ENCODE results near the gene GORASP2.

GORASP2 gene

GRCh38 chr2:170968205-170969003 lies 39.4 kb downstream of the GORASP2 start:
- DNase-seq, result no peak

- no peak for DNase-seq
These were observed 40.0 kb downstream of the GORASP2 start for GRCh38 chr2:170969030-170969429.

DNA sequence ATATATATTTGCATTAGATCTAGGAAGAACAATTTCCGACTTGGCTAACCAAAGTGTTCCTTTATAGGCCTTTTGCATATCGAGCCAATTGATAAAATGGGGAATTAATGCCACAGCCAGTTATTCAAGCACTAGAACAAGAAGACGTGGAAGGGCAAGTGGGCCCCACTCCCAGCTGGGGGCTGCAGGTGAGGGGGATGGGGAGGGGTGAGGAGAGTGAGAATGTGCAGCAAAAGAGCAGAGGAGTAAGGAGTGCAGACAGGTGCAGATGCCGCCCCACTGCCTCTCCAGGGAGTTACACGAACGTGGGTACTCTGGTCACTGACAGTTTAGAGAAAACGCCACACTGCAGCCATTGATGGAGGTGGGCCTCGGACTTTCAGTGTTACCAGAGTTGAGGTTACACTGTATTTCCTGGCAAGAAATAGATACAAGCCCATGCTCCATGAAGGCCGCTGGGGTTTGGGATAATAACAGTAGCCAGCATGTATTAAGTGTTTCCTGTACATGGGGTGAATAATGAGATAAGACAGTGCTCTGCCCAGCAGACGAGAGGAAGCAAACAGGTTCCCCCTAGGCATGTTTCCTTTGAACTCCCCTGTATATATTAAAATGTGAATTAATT lies 40.9 kb downstream of the GORASP2 start:
- DNase-seq, result no peak

GRCh38 chr2:170971071-170971470 lies 42.0 kb downstream of the GORASP2 start:
- DNase-seq, result no peak

- no peak for DNase-seq
These were observed 43.5 kb downstream of the GORASP2 start for GRCh38 chr2:170972296-170973224.

- no peak for DNase-seq
These were observed 44.1 kb downstream of the GORASP2 start for GRCh38 chr2:170973225-170973491.

DNA sequence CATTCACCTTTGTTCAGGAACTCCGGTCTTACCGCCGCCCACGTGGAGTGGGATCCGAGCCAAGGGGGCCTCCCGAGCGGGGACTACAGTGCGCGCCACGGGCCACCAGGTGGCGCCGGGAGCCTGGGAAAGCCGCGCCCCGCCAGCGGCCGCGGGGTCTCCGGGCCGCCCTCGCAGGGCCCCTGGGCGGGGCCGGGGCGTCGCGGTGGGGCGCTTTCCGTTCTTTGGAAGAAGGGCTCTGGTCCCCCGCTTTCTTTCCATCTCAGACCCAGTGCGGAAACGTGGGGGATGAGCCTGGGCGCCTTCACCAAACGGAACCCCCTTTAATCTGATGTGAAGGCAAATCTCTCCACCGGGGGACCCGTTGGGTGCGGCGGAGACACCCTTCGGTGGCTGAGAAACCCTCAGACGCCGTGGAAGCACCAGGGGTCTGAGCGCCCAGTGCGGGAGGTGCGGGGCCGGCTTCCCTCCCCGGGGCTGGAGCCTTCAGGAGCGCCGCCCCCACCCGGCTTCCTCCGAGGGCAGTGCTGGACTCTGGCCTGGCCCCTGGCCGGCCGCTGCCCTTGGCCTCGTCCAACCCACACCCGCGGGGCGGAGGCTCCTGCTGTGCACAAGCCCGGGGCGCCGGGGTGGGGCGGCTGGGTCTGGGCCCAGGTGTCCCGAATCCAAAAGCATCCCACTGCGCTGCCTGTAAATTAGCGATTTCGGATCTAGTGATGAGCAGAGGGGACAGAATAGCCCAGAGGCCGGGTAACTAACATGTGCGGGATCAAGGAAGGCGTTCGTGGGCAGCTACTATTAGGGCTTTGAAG lies 44.6 kb downstream of the GORASP2 start:
- DNase-seq, result peak; percentile 73 to 81

GRCh38 chr2:170974304-170974993 lies 45.4 kb downstream of the GORASP2 start:
- no peak for DNase-seq

- no peak for DNase-seq
These were observed 46.3 kb downstream of the GORASP2 start for GRCh38 chr2:170975127-170975942.

DNA sequence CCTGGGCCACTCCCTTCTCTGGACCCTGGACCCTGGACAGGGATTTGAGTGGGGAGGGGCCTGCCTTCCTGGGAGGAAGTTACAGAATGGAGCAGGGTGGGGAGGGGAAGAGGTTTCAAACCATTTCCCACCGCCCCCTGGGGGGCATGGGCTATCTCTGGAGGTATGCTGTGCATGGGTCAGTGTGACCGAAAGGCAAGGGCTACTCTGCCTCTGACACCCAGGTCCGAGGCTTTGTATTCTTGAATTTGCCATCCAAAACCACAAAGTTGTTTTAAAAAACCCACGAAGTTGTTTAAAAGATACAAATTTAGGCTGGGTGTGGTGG lies 46.9 kb downstream of the GORASP2 start:
- no peak for DNase-seq

DNA sequence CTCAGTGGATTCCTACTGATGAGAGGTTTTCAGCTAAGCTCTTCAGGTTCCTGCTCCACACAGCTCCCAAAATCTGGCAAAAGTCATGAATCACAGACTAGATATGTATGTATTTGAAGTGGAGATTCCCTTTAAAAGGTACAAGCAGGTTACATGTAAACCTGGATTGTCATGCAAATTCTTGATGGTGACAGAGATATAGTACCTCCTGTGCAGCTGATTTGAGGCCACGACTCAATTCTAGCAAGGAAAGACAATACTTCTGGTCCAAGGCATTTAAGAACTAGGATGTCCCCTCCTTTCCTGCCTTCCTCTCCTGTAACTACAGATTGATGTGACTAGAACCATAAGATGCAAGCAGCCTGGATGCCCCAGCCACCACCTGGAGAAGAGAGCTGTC lies 55.0 kb downstream of the GORASP2 start:
- DNase-seq, result no peak

GRCh38 chr2:170985407-170985806 lies 56.4 kb downstream of the GORASP2 start:
- DNase-seq, result no peak

DNA sequence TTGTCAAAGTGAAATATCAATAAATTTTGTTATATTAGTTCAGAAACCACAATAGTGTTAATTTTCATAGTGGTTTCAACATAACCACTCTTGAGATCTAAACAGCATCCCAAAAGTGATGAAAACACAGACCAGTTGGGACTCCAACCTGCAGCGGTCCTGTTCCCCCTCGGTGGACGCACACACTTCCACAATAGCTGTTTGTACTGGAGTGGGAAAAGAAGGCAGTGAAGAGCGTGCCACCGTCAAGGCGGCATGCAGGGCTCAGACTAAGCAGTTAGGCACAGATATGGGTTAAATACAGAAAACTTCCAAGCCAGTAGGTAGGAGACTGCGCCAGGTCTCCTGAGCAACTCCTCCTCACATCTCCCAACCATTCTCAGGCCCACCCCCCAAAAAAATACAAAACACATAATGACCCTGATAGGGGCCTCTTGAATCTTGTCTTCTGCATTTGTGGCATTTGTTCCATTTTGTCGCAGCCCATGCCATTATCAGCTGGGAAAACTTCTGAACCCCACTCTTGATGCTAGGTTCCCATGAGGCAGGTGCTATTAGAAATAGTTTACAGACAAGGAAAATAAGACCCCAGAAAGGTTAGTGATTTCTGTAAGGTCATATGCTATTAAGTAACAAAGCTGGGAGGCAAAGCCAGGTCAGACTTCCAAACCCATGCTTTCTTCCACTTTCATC lies 57.7 kb downstream of the GORASP2 start:
- DNase-seq, result no peak

DNA sequence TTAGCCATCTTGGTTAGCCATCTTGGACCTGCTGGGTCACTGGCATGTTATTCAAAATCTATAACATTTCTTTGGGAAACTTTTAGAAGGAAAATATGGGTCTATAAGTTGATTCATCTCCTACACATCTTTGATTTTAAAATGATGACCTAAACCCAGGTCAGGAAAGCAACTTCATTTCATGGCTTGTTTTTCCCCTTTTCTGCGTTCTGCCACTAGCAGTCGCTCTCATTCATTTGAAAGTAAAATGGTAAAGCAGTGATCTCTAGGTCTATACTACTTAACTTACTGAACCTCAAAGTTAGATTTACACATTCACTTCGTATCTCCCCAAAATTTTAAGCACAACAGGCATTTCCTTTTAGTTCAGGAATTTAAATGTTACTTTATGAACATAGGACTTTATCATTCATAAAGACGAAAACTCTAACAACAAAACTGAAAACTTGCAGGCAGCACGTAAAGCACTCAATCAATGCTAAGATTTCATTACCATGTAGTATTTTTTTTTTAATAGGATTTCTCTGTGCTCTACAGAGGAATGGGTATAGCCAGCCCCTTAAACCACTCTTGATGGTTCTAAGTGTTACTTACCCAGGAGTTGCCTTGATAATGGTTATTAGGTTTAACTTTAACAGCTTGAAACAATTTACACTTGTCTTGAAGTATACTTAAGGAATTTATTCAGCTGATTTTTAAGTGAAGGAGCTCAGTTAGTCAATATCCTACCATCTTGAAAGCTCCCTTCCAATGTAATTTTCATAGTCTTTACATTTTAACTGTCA lies 62.5 kb downstream of the GORASP2 start:
- no peak for DNase-seq

GRCh38 chr2:170996316-170996715 lies 67.3 kb downstream of the GORASP2 start:
- no peak for DNase-seq

DNA sequence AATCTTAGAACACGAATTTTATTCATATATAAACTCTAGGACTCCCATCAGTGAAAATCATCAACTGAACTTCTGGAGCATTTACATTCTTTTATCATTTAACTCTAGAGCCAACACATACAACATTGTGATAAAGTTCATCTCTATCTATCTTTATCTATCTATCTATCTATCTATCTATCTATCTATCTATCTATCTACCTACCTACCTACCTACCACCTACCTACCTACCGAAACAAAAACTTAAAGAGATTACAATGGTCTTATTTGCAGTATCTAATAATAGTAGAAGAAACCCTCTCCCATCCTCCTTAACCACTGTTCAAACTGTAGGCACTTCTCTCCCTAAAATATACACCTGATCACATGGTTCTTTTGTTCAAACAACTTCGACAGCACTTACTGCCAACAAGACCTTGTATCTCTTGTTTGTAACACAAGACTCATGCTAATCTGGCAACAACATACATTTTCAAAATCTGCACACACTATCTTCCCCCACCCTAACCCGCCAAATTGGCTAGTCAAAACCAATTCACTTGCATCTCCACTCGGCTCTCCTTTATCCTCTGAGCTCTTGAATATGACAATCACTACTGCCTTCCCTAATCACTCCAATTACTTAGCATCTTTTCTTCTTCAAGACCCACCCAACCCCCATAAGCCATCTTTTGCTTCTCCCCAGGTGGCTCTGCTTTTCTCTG lies 69.0 kb downstream of the GORASP2 start:
- no peak for DNase-seq

DNA sequence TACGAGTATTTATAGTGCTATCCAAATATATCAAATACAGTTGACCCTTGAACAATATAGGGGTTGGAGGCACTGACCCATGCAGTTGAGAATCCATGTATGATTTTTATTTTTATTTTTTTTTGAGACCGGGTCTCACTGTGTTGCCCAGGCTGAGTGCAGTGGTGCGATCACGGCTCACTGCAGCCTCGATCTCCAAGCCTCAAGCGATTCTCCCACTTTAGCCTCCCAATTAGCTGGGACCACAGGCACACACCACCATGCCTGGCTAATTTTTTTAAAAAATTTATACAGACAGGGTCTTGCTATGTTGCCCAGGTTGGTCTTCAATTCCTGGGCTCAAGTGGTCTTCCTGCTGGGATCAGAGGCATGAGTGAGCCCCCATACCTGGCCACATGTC lies 70.6 kb downstream of the GORASP2 start:
- DNase-seq, result no peak

GRCh38 chr2:171004363-171004762 lies 75.3 kb downstream of the GORASP2 start:
- no peak for DNase-seq

DNA sequence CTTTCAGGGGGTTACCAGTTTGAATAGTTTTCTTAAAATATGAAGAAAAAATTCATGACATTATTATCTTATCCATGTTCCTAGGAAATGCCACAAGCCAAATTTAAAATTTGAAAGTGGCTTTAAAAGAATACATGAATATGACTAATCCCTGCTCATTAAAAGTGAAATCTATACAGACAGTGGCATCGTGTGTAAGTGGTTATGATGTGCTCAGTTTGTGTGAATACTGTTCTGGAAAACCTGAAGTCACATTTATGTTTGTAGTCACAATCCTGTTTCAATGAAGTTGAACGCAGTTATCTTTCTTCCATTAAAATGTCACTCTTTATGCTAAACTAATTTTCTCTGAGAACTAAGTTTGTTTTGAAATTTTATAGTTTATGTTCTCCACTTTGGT lies 75.8 kb downstream of the GORASP2 start:
- DNase-seq, result no peak
